ENCODE measurements around the gene LRRC63.
A peak's percentile ranks its signal among the peaks of the same experiment; 100 is the strongest.

DNA sequence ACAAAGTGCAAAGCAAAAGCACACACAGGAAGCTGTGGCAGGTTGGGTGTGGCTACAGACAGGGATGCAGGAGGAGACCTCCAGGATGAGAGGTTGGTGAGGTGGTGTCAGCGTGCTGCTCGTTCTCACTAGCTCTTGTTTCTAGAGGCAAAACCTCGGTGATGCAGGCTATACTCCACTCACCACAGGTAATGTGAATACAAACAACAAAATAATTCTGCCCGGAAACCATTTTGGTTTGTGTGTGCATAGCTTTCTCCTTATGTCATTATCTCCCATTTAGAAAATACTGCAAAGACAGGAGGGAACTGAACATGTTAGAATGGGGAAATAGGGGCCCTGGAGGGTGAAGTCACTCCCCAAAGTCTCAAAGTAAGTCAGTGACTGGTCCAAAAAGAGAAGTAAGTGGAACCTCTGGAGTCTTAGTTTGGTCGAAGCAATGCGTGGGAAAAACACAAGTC lies 39.2 kb upstream of the LRRC63 start:
- TF ChIP-seq CTCF (IDR thresholded peaks at IDR 0.05; ENCODE audit: insufficient read depth, low read length) (no peak), POLR2AphosphoS5 (IDR thresholded peaks at IDR 0.05; ENCODE audit: low read depth) (peak; percentile 60), GABPA (IDR thresholded peaks at IDR 0.05; ENCODE audit: low read depth) (no peak), SPI1 (IDR thresholded peaks at IDR 0.05; ENCODE audit: borderline replicate concordance, low read depth) (peak; percentile 85)

All from HL-60 (cell line).